Ovary (tissue), 9 donors: ENCODE results near the gene GPR15. TPM values are rescaled to one million over a fixed set of nuclear protein-coding genes. Genes with fewer than 3 reads are reported as not detected.

ENCODE experiments used
- DNase-seq, 5 donors: peaks; one replicate each; pipeline ENCODE4 v3.0.0-alpha.2; 2019 to 2020
- H3K27ac ChIP-seq, 2 donors: fragments of 200-600 bp; one replicate each; pipeline versions ENCODE4 v1.5.1 to v1.8.0; 2019 to 2022
- H3K27me3 ChIP-seq: fragments of 200-600 bp; one replicate; pipeline ENCODE4 v1.8.0; 2022
- H3K36me3 ChIP-seq: fragments of 200-600 bp; sonication (generic); one replicate; pipeline ENCODE4 v1.5.1; 2019
- H3K4me1 ChIP-seq: one replicate; pipeline ENCODE4 v1.8.1; 2013; ENCODE audit warnings: mild to moderate bottlenecking, moderate library complexity; ENCODE audit not compliant: insufficient read depth
- H3K4me3 ChIP-seq: fragments of 200-600 bp; sonication (generic); one replicate; pipeline ENCODE4 v1.5.1; 2017
- H3K9me3 ChIP-seq, 2 donors: fragments of 200-600 bp in 1 of 2; sonication (generic) in 1 of 2; one replicate each; pipeline versions ENCODE4 v1.5.1 to v1.8.1; 2013 to 2019; ENCODE audit warnings: mild to moderate bottlenecking in 1 of 2, moderate library complexity in 1 of 2
- CTCF ChIP-seq, 3 donors: fragments of 450-650 bp in 2 of 3; fragments of 200-600 bp in 1 of 3; IDR thresholded peaks; one replicate each; pipeline versions ENCODE4 v1.5.1 to v1.8.0; 2016 to 2022; ENCODE audit warnings: antibody characterized with exemption in 3 of 3, mild to moderate bottlenecking in 1 of 3
- EP300 ChIP-seq: sonication (generic); formaldehyde crosslinking; IDR thresholded peaks from one replicate; pipeline ENCODE4 v1.6.1; 2017; ENCODE audit warnings: antibody characterized with exemption
- POLR2A ChIP-seq: fragments of 450-650 bp; IDR thresholded peaks from one replicate; pipeline ENCODE4 v1.6.1; 2017; ENCODE audit warnings: antibody characterized with exemption, mild to moderate bottlenecking, moderate library complexity
- WGBS, 3 donors: extraction: QIAGEN DNeasy Blood & Tissue Kit in 1 of 3; methylation state at CpG; one replicate each; pipeline versions ENCODE4 v1.1.5 to v1.1.7; 2013 to 2017; 5-methylcytosine and 5-hydroxymethylcytosine counted together
- intact Hi-C, 4 donors: fragments of 100-400 bp; cut with DNase I; formaldehyde crosslinking; loops; one replicate each; pipeline versions ENCODE4 v1.11.0 to v1.15.1; 2022 to 2023
- polyA plus RNA-seq, 2 donors: library from polyadenylated mRNA; stranded (reverse); fragments of 200-250 nt in 1 of 2; fragments of 350-450 nt in 1 of 2; fragmentation: Illumina TruSeq in 1 of 2; extraction: RNeasy Lipid Tissue Mini Kit (QIAGEN cat#74804) in 1 of 2; gene quantifications; one replicate each; pipeline ENCODE4 v1.2.3, GENCODE V29; 2013 to 2014
- total RNA-seq, 7 donors: library from RNA; depleted of rRNA in 2 of 7; stranded (reverse); fragments of >200 nt in 2 of 7; fragmentation: NEBNext Ultra II Directional in 3 of 7; extraction: Animal tissue kit (Norgen Biotek cat#: 25700) in 3 of 7; gene quantifications; one replicate each; pipeline versions ENCODE4 v1.1.0 to v1.2.4, GENCODE V29; 2016 to 2023
- donor health status: DM: no; HTN: no; CAD: no; lungs with moderate emphysema.
- donor health status: DM: no; HTN: no; CAD: no.
- donor health status: Bipolar disorder and iron deficiency.
- donor health status: DM: yes; HTN: yes; CAD: no.
- donor health status: DM: no; HTN: no; CAD: no.
- donor health status: DM: yes; HTN: yes; CAD: no.

The GPR15 gene
- total and polyA plus RNA-seq, 9 donors, result 0.23 TPM; not detected in 8

GRCh38 chr3:98573181-98573728, 41.5 kb downstream of the GPR15 start:
- TF ChIP-seq CTCF (IDR thresholded peaks at IDR 0.05) (no peak), EP300 (no peak), POLR2A (no peak)
- H3K27ac ChIP-seq, result no peak overlapping the region
- 28 to 42% (median 33%) methylated on average over 2 of the region's 2 CpGs for WGBS, 3 donors
- H3K9me3 ChIP-seq, result no peaks in the 10 kb centered on the region
- H3K36me3 ChIP-seq, result no peaks in the 10 kb centered on the region
- H3K4me1 ChIP-seq, result no peaks in the 10 kb centered on the region
- H3K4me3 ChIP-seq, result no peak overlapping the region
- intact Hi-C loops, result no loop called here
- no peak for DNase-seq
- no peaks in the 10 kb centered on the region for H3K27me3 ChIP-seq

- WGBS, 3 donors, result 58 to 67% (median 65%) methylated on average over 6 of the region's 6 CpGs
- Histone ChIP-seq H3K9me3 (no peaks in the 10 kb centered on the region), H3K36me3 (no peaks in the 10 kb centered on the region), H3K27me3 (no peaks in the 10 kb centered on the region), H3K4me3 (no peak overlapping the region), H3K4me1 (no peaks in the 10 kb centered on the region), H3K27ac (no peak overlapping the region)
- intact Hi-C loops, result no loop called here
- TF ChIP-seq POLR2A (no peak), CTCF (IDR thresholded peaks at IDR 0.05) (no peak), EP300 (no peak)
- DNase-seq, result no peak
Observed at GRCh38 chr3:98574132-98574531, 42.4 kb downstream of the GPR15 start.

- DNase-seq, result no peak
- H3K36me3 ChIP-seq, result no peaks in the 10 kb centered on the region
- intact Hi-C loops, result no loop called here
- H3K27me3 ChIP-seq, result no peaks in the 10 kb centered on the region
- no peaks in the 10 kb centered on the region for H3K9me3 ChIP-seq
- H3K27ac ChIP-seq, result no peak overlapping the region
- H3K4me1 ChIP-seq, result no peaks in the 10 kb centered on the region
- TF ChIP-seq EP300 (no peak), CTCF (IDR thresholded peaks at IDR 0.05) (no peak), POLR2A (no peak)
- WGBS, 3 donors, result 75 to 83% (median 75%) methylated on average over 4 of the region's 4 CpGs
- H3K4me3 ChIP-seq, result no peak overlapping the region
Observed at GRCh38 chr3:98577178-98577895, 45.6 kb downstream of the GPR15 start.

GRCh38 chr3:98580401-98581386, 48.9 kb downstream of the GPR15 start:
- H3K36me3 ChIP-seq, result no peaks in the 10 kb centered on the region
- no peak overlapping the region for H3K27ac ChIP-seq
- H3K9me3 ChIP-seq, result no peaks in the 10 kb centered on the region
- no peak for DNase-seq
- WGBS, 3 donors, result 87 to 94% (median 88%) methylated on average over 8 of the region's 8 CpGs
- H3K27me3 ChIP-seq, result no peaks in the 10 kb centered on the region
- TF ChIP-seq POLR2A (no peak), CTCF (IDR thresholded peaks at IDR 0.05) (no peak), EP300 (no peak)
- intact Hi-C loops, result no loop called here
- no peaks in the 10 kb centered on the region for H3K4me1 ChIP-seq
- H3K4me3 ChIP-seq, result no peak overlapping the region
